ENCODE results near the gene TRIM25.
"Not testable (repeated sequence)": the region's sequence is repeated elsewhere in the genome, so short reads cannot be mapped to it uniquely, and the experiment has no call there.

Gene TRIM25

GRCh38 chr17:56945938-56946505 is 32.2 kb upstream of the TRIM25 start:
- H3K4me3 ChIP-seq (ENCODE audit: control insufficient read depth, low read depth, low read length): no peak overlapping the region
- TF ChIP-seq CTCF (IDR thresholded peaks at IDR 0.05; ENCODE audit: control insufficient read depth, insufficient read depth, low read depth, low read length, missing control alignments): no peak
- no peak for DNase-seq (ENCODE audit: low read depth)

- no peak for TF ChIP-seq CTCF (IDR thresholded peaks at IDR 0.05; ENCODE audit: control insufficient read depth, insufficient read depth, low read depth, low read length, missing control alignments)
- H3K4me3 ChIP-seq (ENCODE audit: control insufficient read depth, low read depth, low read length): no peak overlapping the region
- DNase-seq (ENCODE audit: low read depth): no peak
Observed at GRCh38 chr17:56943505-56944125, 29.8 kb upstream of the TRIM25 start.

DNA sequence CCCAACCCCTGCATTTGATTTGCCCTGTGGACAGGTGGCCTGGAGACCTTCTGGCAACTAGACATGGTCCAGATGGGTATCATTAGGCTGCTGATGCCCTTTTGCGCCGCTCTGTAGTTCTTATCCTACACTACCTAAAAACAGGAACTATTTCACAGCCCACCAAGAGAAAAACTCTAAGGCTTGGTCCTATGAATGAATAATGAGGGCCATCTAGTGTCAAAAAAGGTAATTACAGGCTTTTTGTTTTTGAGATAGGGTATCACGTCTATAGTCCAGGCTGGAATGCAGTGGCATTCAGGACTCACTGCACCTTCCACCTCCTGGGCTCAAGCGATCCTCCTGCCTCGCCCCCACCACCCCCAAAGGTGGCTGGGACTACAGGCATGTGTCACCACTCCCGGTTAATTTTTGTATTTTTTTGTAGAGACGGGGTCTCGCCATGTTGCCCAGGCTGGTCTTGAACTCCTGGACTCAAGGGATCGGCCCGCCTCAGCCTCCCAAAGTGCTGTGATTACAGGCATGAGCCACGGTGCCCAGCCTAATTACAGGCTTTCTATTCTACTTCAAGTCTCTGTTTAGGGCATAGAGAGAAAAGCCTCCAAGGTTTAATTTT is 26.1 kb upstream of the TRIM25 start:
- H3K4me3 ChIP-seq (ENCODE audit: control insufficient read depth, low read depth, low read length): no peak overlapping the region
- peak; percentile 20 for DNase-seq (ENCODE audit: low read depth)
- TF ChIP-seq CTCF (IDR thresholded peaks at IDR 0.05; ENCODE audit: control insufficient read depth, insufficient read depth, low read depth, low read length, missing control alignments): peak; percentile 55

- H3K4me3 ChIP-seq (ENCODE audit: control insufficient read depth, low read depth, low read length); DNase-seq (ENCODE audit: low read depth): not testable (repeated sequence)
Observed at GRCh38 chr17:56938206-56938605, 24.4 kb upstream of the TRIM25 start.

GRCh38 chr17:56937687-56938086 is 23.8 kb upstream of the TRIM25 start:
- DNase-seq (ENCODE audit: low read depth): no peak
- H3K4me3 ChIP-seq (ENCODE audit: control insufficient read depth, low read depth, low read length): no peak overlapping the region
- TF ChIP-seq CTCF (IDR thresholded peaks at IDR 0.05; ENCODE audit: control insufficient read depth, insufficient read depth, low read depth, low read length, missing control alignments): no peak

GRCh38 chr17:56936697-56937322 is 23.0 kb upstream of the TRIM25 start:
- no peak for TF ChIP-seq CTCF (IDR thresholded peaks at IDR 0.05; ENCODE audit: control insufficient read depth, insufficient read depth, low read depth, low read length, missing control alignments)
- no peak overlapping the region for H3K4me3 ChIP-seq (ENCODE audit: control insufficient read depth, low read depth, low read length)

GRCh38 chr17:56935461-56935860 is 21.6 kb upstream of the TRIM25 start:
- DNase-seq (ENCODE audit: low read depth): no peak
- no peak overlapping the region for H3K4me3 ChIP-seq (ENCODE audit: control insufficient read depth, low read depth, low read length)
- no peak for TF ChIP-seq CTCF (IDR thresholded peaks at IDR 0.05; ENCODE audit: control insufficient read depth, insufficient read depth, low read depth, low read length, missing control alignments)

More at GRCh38 chr17:56936697-56937322, 23.0 kb upstream of the TRIM25 start:
- no peak for DNase-seq (ENCODE audit: low read depth)

Measured in AG09309 (cell line).